GM18858 (cell line): ENCODE data around the gene PHACTR2.
"Not testable (repeated sequence)": the region's sequence is repeated elsewhere in the genome, so short reads cannot be mapped to it uniquely, and the experiment has no call there.

Source experiments
- ATAC-seq: cut with Tn5 transposase; IDR thresholded peaks from one replicate; pipeline ENCODE4 v1.9.1; 2021; ENCODE audit not compliant: unreplicated experiment

PHACTR2 gene

DNA sequence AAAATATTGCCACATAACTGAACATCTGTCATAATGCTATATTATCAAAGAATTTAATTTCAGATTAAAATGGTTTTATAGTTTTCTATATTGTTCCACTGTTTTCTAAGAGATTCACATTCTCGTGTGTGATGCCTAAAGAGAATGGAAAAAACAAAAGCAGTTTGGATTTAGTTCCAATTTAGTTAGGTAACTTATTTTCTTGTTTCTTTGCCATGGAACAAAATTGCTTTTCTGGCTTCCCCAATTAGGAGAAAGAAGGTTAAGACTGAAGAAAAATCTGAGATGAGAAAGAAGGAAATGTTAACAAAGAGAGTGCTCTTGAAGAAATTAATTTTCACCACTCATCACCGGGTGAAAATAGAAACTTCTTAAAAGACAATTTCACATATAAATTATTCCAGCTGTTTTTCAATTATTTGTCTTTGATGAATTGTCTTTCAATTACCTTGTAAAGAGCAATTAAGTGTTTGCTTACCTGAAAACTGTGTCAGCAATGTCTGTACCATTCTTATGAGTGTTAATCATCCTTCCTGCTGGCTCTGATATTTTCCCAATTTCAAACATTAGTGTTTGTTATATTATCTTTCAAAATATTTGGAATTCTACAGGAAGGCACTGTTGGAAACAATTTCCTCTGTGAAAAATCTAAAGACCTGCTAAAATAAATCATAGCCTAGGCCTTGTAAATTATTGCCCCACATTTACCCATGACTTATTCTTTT, 19.5 kb downstream of the PHACTR2 start:
- no peak for ATAC-seq

DNA sequence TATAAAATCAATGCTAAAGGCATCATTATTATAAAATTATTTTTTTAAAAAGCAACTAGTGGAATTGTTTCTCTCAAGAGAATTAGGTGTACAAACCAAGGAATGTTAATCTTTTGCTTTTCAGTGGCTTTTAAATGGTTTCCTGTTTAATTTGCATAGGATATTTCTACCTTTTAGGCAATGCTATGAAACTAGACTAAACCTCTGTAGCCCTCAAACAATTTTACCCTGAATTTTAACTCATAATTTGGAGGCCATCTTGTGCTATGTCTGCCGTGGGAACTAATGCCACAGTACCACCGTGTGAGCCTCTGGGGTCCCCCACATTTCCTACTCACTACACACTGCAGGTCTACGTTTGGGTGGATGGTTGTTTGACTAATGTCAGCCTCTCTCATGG, 20.6 kb downstream of the PHACTR2 start:
- ATAC-seq: no peak

DNA sequence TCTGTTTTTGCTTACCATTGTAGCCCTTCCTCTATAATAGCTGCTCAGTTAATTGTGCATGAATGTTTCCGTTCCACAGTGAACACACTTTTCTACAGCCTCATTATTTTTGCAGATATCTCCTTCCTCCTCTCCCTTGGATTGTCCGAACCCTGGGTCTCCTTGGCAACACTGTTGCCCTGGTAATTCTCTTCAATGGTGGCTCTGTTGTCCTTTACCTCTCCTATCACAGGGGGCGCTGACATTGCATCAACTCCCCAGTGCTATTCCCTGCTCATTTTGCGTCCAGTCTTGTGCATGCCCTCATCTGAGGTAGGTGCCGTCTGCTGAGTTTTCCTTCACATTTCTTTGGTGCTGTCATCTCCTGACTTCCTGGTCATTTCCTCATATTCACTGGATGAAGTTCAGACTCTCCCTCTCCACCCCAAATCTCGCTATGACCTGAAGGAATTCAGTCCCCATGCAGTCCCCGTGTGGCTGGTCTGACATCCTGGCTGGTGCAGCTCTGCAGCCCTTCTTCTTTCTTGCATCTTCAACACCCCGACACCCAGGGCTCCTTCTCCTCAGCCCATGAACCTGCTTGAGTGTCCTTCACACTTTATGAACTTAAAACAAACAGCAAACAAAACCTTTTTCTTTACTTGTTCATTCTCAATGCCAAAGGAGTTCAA, 21.1 kb downstream of the PHACTR2 start:
- ATAC-seq: no peak

DNA sequence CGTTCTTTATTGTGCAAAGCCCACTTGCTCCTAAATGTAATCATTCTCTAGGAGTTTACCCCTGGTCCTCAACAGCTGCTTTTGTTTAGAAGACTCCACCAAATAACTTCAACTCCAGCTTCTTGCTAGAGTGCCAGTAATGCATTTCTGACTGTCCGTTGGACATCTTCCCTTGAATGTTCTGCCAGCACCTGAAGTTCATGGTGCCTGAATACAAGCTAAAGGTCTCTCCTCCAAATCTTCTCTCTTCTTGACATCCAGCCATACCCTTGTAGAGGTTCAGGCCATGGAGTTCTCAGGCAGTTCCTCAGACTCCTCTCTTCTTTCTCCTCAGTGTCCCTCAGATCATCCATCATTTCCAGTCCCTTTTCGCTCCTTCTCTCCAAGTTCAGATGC, 21.7 kb downstream of the PHACTR2 start:
- ATAC-seq: no peak

DNA sequence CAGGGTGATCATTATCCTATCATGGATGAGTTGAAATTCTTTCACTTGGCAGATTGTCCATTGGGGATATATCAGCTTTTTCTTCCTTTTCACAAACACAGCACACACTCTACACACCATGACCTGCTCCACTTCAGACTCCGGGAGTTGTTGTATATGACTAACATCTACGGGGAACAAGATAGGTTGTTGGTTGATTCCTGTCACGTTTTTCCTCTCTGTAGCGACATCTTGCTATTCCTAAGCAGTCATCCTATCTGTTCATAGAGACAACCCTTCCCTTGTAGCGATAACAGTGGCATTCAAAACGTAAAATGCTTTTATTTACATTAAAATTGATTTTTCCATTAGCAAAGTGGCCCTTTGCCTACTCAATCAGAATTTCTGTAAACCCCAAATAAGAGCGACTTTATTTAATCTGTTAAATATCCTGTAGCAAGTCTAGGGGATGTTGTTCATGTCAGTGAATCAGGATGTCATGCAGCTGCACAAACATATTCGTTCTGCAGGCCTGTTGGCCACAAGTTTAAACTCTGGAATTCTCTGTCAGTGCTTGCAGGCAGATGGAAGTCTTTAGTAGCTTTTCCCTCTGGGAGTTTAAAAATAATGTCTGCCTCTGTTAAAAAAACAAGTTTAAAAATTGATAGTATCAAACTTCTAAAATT, 23.1 kb downstream of the PHACTR2 start:
- ATAC-seq: no peak

DNA sequence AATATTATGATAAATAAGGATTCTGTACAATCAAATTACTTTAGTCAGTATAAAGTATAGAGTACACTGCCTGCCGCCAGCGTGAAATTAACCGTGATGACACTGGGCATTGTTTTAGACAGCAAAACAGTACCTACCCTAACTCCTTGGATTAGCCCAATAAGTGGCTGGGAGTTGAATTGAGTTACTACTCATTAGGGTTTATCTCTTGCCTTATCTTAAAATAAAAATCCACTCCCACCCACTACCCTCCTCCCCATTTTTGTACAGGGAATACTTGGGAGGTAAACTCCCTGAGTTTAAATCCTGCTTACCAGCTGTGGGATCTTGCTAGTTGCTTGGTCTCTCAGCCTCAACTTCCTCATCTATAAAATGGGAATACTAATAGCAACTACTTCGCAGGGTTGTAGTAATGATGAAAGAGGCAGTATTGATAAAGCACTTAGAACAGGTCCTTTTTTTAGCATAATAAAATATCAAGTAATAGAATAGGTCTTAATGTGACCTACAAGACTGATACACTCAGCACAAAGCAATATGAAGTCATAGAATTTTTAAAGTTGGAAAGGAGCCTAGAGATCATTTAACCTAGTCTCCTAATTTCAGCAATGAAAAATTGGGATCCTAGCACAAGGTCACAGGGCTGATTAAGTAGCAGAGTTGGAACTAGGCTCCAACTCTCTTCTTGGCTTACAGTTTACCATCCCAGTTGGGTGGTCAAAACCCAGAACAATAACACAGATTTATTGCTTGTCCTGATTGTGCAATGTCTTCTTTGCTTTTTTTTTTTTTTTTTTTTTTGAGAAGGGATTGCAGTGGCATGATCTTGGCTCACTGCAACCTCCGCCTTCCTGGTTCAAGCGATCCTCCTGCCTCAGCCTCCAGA, 23.8 kb downstream of the PHACTR2 start:
- ATAC-seq: no peak

DNA sequence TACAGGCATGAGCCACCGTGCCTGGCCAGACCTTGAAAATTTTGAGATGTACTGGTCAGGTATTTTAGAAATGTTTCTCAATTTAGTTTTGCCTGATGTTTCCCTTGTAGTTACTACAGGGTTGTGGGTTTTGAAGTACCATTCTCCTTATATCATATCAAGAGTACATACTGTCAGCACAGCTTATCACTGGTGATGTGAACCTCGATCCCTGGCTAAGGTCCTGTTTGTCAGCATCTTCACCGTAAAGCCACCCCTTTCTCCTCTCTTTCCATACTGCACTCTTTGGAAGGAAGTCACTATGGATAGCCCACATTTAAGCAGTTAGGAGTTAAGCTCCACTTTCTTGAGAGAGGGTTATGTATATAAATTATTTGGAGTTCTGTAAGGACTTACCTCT, 27.8 kb downstream of the PHACTR2 start:
- ATAC-seq: no peak

DNA sequence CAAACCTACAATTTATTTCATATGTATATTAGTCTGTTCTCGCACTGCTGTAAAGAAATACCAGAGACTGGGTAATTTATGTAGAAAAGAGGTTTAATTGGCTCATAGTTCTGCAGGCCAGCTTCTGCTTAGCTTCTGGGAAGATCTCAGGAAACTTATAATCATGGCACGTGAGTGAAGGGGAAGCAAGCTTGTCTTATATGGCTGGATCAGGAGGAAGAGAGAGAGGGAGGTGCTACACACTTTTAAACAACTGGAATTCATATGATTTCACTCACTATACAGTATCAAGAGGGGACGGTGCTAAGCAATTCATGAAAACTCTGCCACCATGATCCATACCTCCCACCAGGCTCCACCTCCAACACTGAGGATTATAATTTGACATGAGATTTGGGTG, 29.9 kb downstream of the PHACTR2 start:
- no peak for ATAC-seq

DNA sequence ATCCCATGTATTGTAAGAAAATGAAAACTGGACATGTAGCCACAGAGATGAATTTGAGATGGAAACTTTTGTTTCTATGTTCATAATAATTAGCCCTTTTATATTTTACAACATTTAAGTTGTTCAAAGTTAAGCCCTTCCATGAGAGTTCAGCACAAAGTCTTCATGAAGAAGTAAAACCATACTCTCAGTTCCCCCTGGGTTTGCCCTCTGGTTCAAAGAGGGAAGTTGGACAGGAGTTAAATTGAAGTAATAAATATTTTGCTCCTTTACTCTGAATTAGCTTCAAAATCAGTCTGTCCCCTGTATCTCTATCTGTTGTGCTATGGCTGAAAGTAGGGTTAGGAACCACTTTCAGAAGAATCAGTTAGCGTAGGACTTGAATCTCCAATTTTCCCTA, 31.1 kb downstream of the PHACTR2 start:
- no peak for ATAC-seq

DNA sequence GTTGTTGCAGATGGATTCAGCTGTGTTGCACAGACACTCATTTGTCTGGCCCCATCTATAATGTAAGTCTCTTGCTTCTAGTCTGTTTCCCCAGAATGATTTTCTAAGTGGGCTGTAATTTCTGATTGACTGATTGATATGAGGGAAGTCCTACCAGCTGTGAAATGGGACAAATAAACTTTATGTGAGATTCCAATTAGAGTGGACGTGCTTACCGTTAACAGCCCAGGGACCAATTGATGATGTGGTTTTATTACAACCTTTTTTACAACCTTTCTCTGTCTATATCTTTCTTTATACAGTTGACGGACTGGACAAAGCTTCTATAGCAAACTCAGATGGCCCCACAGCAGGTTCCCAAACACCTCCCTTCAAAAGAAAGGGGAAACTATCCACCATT, 33.9 kb downstream of the PHACTR2 start:
- ATAC-seq: no peak

DNA sequence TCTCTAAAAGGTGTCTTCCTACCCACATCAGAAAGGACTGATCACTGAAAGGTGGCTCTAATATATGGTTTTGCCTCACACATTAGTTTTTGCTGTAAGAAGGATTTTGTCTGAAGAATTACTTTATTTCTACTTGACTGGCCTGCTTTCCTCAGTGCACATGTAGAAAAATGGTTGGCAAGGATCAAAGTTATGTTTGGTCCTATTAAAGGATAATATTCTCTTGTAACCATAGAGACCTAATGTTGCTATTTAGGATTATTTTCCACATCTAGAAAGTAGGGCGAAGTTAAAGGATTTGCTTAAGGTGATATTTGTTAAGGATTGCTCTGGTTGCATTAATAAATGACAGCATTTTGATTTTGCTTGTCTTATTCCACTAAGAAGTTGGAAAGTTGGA, 40.7 kb downstream of the PHACTR2 start:
- no peak for ATAC-seq

DNA sequence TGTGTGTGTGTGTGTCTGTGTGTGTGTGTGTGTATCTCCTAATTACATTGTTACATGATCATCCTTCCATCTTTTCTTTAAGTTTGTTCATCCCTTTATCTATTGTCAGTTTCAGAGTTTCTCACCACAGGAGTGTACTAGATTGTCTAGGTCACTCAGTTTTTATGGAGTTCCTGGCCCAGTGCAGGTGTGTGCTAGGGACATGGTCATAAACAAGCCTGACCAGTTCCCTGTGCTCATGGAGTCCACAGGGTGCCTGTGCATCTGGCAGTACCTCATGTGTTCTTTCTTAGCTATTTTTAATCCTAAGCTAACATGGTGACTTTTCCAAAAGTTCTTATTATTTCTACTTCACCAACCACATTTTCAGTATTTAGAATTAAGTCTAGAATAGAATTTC, 43.9 kb downstream of the PHACTR2 start:
- ATAC-seq: no peak

DNA sequence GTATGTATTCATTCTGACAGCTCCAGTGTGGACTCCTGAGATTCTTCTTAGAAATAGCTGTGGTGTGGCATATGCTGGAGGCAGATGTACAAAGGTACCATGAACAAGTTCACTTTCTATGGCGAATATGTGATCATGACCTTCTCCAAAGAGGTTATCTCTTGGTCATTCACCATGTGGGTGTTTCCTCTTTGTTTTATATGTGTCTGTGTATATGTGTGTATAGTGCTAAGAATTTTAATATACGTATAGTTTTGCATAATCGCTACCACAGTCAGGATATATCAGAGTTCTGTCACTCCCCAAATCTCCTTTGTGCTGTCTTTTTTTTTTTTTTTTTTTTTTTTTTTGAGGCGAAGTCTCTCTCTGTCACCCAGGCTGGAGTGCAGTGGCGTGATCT, 47.1 kb downstream of the PHACTR2 start:
- ATAC-seq: no peak

DNA sequence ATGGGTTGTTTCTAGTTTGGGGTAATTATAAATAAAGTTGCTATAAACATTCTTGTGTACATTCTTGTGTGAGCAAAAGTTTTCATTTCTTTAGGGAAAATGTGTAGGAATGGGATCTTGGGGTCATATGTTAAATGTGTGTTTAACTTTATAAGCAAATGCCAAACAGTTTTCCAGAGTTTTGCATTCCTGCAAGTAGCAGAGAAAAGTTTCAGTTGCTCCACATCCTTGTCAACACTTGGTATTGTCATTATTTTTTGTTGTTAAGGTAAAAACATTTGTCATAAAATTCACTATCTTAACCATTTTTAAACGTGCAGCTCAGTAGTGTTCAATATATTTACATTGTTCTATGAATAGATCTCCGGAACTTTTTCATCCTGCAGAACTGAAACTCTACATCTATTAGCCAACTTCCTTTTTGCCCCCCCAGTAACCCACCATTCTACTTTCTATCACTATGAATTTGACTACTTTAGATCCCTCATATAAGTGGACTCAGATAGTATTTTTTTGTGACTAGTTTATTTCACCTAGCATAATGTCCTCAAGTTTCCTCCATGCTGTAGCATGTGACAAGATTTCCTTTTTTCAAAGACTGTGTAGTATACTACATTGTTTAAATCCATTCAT, 48.4 kb downstream of the PHACTR2 start:
- peak; percentile 58 for ATAC-seq

DNA sequence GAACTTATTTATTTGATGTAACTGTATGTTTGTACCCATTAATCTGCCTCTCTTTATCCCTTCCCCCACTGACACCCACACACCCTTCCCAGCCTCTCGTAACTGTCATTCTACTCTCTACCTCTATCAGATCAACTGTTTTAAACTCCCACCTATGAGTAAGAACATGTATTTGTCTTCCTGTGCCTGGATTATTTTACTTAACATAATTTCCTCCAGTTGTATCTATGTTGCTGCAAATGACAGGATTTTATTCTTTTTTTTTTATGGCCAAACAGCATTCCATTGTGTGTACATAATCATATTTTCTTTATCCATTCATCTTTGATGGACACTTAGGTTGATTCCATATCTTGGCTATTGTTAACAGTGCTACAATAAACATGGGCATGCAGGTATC, 49.3 kb downstream of the PHACTR2 start:
- ATAC-seq: no peak

DNA sequence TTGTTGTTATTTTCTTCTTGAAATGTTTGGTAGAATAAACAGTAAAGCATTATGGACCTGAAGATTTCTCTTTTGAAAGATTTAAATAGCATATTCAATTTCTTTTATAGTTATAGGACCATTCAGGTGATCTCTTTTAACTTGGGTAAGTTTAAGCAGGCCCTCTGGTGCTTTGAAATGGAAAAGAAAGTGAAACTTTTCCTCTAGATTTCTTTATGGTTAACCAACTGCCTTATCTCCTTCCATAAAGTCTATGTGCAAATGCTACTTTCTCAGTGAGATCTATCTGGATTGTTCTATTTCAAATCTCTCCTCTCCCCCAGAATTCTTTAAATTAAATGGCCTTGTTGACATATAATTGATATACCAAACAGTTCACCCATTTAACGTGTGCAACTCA, 54.0 kb downstream of the PHACTR2 start:
- no peak for ATAC-seq

DNA sequence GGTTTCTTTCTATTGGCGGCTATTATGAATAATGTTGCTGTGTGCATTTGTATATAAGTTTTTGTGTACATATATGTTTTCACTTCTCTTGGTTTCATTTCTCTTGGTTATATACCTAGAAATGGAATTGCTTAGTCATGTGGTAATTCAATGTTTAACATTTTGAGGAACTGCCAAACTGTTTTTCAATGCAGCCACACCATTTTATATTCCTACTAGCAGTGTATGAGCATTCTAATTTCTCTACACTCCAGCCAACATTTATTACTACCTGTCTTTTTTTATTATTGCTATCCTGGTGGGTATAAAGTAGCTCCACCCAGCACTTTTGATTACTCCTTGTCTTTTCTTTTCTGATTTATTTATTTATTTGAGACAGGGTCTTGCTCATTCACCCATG, 54.8 kb downstream of the PHACTR2 start:
- no peak for ATAC-seq

DNA sequence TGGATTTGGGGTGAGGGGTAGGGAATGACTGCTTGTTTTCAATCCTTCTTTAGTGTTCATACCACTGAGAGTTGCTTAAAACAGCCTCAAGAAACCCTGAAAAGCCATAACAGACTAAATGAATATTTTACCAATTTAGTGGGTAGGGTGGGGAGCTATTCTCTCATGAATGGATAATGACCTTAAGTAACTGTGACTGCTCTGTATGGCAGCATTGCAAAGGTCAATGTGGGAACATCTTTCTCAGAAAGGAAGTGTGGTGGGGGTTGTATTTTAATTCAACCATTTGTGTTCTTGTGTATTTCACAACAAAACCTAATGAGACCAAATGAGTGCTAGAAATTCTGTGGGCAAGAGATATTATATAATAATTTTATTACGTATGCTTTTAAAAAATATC, 55.7 kb downstream of the PHACTR2 start:
- no peak for ATAC-seq

DNA sequence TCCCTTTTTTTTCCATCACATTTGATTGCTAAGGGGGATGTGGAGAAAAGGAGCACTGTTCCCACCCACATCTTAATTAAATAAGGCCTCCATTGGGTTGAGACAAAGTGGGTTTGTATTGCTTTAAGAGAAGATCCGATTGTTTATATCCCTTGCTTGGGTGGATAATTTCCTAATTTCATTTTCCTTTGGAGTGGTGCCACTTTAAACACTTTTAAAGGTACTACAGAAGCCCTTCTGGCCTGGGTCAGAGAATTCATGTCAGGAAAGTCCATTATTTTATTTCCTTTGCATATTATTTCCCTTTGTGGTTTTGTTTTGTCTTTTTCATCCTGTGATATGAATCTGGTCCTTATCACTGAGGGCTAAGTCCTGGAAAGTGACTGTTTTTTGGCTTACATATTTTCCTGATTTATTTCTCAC, 56.9 kb downstream of the PHACTR2 start:
- ATAC-seq: no peak

DNA sequence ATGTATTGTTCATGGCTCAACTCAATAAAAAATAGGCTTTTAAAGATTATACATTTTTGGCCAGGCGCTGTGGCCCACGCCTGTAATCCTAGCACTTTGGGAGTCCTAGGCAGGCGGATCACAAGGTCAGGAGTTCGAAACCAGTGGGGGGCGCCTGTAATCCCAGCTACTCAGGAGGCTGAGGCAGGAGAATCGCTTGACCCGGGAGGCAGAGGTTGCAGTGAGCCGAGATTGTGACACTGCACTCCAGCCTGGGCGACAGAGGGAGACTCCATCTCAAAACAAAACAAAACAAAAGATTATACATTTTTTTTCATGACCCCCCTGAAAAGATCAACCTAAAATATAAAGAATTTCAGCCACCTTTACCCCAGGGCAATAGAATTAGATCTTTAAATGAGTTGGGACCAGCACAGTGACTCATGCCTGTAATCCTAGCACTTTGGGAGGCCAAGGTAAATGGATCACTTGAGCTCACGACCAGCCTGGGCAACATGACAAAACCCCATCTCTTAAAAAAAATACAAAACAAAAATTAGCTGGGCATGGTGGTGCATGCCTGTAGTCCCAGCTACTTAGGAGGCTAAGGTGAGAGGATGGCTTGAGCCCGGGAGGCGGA, 60.4 kb downstream of the PHACTR2 start:
- not testable (repeated sequence) for ATAC-seq
